GM21576 (cell line): ENCODE measurements around the gene GNPNAT1.

Source experiments
- ATAC-seq: cut with Tn5 transposase; IDR thresholded peaks from one replicate; pipeline ENCODE4 v1.9.1; 2021; ENCODE audit warnings: mild to moderate bottlenecking, moderate library complexity; ENCODE audit not compliant: unreplicated experiment

Gene GNPNAT1

DNA sequence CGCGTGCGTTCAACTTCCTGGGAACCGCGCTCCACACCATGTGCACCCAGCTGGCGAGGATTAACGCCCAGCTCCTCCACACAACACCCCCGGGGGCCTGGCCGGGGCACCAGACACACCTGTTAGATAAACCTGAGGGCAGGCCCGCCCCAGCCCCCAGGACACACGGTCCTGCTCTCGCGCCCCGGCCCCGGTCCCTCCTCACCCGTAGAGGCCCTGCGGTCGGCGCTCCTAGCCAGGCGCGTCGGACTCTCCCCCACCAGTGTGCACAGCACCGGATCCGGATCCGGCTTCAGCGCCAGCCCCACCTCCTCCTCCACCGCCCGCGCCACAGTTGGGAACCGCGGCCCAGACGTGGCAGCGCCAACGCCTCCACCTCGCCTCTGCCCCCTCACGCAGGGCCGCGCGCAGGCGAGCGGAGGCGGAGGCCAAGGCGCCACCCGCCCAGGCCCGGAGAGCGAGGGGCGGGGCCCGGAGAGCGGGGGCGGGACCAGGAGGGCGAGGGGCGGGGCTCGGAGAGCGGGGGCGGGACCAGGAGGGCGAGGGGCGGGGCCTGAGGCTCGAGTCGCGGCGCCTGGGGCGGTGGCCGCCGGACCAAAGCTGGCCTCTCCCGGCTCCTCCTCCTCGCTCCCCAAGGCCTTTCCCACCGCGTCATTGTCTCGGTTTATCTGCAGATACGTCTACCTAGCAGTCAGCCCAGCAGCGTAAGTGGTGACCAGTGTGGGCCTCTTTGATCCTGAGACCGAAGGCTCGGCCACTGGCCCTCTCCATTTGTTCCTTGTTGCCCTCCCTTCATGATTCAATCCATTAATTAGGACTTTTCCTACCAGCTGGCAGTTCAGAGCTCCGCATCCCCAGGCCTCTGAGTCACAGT is at the start of gene GNPNAT1:
GNPNAT1 (minus strand) TSS at position 385 of the 874 bp plus-strand sequence. CDS start 6,957 bp downstream, outside the sequence.
- peak; percentile 90 for ATAC-seq

DNA sequence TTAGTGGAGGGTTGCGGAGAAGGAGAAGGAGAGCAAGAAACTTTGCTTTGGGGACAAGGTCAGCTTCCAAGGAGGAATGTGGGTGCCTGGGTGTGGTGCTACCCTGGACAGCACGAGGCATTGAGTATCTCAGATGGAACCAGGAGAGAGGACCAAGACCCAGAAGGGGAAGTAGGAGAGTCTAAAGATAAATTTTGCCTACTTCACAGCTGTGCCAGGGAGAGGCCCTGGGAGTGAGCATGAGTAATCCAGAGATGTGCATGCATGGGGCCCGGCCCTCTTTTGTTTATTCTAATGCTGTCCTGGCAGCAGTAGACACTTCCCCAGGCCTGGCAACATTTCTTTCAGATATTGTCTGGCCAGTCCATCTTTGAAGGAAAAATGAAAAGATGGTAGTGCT is 49.5 kb upstream of the GNPNAT1 start:
- ATAC-seq, result no peak

GRCh38 chr14:52837451-52837850 is 46.0 kb upstream of the GNPNAT1 start:
- no peak for ATAC-seq

- ATAC-seq, result no peak
Observed at GRCh38 chr14:52836063-52836462, 44.7 kb upstream of the GNPNAT1 start.

DNA sequence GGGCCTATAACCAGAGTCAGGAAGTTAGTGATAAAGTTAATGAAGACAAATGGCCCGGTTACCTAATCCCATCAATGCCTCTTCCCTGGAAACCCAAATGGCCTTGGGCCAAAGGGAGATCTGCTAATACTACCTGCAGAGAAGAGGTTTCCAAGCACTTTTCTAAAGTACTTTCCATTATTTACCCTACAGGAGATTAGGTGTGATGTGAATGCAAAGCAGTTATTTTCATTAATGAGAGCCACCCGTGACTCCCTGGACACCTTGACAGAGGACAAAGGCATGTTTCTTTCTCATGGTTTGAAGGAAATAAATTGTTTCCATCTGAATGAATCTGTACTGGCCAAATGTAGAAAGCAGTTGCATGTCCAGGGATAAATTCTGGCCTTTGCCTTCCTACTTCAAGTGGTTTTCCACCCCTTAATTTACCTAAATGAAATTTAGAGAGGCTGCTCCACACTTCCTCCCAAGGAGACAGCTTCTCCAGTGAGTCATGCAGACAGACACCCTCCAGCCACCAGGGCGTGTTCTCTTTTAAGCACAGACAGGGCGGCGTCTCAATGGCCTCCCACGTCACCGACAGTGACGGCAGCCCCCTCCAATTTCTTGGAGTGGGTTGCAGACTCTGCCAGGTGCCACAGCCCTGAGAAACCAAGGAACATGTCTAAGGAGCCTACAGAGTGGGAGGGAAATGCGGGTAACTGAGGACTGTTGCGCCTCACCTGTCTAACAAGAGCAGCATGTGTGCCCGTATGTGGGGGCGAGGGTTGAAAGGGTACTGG is 43.9 kb upstream of the GNPNAT1 start:
- ATAC-seq, result no peak

- no peak for ATAC-seq
Observed at GRCh38 chr14:52834440-52834842, 43.0 kb upstream of the GNPNAT1 start.

- no peak for ATAC-seq
Observed at GRCh38 chr14:52833891-52834290, 42.5 kb upstream of the GNPNAT1 start.

- ATAC-seq, result no peak
Observed at GRCh38 chr14:52829527-52830185, 38.2 kb upstream of the GNPNAT1 start.

- ATAC-seq, result no peak
Observed at GRCh38 chr14:52827426-52827825, 36.0 kb upstream of the GNPNAT1 start.

DNA sequence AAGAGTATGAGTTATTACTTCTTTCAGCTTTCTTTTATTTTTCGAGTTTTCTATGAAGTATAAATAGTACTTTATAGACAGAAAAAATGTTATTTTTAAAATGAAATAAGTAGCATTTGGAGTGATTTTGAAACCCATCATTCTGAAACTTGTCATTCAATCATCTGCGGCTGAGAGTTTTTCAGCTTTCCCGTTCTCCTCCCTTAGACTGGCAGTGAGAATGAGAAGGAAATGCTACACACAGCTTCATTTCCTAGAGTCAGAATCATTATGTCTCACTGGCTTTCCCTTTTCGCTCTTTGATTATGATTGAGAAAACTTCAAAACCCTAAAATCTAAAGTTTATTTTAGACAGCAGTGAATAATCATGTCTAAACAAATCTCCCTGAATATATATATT is 33.7 kb upstream of the GNPNAT1 start:
- peak; percentile 43 for ATAC-seq

DNA sequence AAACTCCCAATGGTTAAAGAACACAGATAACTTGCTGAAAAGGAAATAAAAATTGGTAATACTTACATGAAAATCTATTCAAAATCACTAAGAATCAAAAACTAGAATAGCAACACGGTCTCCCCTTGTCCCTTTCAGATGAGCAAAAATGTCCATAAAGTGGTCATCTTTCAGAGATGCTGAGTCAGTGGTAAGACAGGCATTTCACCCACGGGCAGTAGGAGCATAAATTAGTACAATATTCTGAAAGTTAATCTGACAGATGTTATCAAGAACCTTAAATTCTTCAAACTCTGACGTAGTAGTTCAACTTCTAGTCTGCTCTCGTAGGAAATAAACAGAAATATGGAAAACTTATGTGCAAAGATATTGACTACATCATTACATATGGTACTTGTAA is 33.1 kb upstream of the GNPNAT1 start:
- ATAC-seq, result no peak

GRCh38 chr14:52821805-52822250 is 30.4 kb upstream of the GNPNAT1 start:
- no peak for ATAC-seq

DNA sequence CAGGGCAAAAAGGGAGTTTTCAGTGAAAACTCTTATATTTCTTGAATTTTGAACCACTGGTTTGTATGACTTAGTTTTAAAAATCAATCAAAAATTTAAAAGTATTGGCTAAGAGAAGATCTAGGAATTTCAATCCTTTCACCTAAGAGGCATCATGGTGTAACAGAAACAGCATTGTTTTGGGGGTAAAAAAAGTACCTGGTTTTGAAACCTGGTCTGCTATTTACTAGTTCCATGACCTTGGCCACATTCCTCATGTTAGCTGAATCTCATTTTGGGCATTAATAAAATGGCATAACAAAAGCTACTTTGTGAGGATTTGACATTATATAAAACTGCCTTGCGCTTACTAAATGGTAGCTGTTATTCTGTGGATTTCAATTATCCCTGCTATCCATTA is 16.7 kb upstream of the GNPNAT1 start:
- no peak for ATAC-seq

DNA sequence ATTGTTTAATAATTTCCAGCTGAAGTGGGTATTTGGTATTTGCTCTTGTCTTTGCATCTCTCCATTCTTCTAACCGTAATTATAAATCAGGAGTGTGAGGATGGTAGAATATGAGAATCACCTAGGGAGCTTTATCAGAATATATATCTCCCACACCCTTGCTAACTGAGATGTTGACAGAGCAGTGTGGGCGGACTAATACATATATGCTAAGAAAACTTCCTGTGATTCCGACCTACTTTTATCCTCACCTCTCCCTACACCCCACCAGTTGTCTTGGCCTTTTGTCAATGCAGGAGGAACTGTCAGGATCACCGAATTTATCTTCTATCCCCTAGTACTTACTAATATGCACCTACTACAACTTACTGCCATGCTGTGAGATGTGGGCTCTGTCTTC is 14.7 kb upstream of the GNPNAT1 start:
- ATAC-seq, result no peak

GRCh38 chr14:52802597-52802996 is 11.2 kb upstream of the GNPNAT1 start:
- ATAC-seq, result no peak

DNA sequence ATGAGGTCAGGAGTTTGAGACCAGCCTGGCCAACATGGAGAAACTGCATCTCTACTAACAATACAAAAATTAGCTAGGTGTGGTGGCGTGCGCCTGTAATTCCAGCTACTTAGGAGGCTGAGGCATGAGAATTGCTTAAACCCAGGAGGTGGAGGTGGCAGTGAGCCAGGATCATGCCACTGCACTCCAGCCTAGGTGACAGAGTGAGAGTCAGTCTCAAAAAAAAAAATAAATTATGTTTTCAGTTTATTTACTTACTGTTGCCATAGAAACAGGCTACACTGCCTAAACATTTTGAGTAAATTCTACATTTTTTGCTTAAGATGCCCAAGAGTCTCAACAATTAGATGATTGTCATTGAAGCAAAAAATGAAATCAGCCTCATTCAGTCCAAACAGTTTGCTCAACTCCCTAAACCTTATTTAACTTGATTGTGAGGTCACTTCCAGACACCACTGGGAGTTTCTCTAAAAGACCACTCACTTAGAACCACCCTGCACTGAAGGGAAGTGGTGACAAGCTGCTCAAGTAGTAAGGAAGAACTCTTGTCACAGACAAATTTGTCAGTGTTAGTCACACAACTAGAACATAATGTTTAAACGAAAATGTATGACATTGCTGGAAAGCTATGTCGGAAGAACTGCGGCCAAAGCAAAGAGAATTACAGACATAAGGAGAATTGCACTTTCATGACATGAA is 9.8 kb upstream of the GNPNAT1 start:
- ATAC-seq, result no peak

DNA sequence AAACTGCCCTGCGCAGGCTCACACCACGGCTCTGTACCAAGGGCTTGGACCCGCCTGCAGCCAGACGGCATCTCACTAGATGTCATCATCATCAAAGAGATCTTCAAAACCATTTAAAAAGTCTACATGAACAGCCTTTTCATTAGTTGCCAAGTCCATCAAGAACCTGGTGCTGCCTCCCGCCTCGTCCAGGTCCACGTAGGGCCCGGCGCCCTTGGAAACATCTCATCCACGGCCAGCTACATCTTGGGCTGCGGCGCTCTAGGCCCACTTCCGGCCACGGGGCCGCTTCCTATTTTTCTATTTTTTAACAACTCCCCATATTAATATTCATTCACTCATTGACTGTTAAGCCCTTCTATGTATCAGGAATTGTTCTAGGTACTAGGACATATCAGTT is 7.4 kb upstream of the GNPNAT1 start:
- ATAC-seq, result no peak

DNA sequence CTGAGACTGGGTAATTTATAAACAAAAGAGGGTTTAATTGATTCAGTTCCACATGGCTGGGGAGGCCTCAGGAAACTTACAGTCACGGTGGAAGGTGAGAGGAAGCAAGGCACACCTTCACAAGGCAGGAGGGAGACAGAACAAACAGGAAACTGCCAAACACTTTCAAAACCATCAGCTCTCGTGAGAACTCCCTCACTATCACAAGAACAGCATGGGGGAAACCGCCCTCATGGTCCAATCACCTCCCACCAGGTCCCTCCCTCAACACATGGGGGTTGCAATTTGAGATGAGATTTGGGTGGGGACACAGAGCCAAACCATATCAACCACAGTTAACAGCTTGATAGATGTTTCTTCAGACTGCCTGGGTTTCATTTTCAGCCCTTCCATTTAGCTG is 6.2 kb upstream of the GNPNAT1 start:
- ATAC-seq, result no peak

DNA sequence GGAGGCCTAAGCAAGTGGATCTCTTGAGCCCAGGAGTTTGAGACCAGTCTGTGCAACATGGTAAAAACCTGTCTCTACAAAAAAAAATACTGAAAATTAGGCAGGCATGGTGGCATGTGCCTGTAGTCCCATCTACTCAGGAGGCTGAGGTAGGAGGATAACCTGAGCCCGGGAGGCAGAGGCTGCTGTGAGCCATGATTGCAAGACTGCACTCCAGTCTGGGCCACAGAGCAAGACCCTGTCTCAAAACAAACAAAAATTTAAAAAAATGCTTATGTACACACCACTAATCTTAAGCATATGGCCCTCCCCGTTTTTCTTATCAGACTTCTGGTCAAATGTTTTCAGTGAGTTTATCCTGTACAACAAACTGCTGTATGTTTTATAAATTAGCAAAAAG is 1.7 kb upstream of the GNPNAT1 start:
- ATAC-seq, result no peak

DNA sequence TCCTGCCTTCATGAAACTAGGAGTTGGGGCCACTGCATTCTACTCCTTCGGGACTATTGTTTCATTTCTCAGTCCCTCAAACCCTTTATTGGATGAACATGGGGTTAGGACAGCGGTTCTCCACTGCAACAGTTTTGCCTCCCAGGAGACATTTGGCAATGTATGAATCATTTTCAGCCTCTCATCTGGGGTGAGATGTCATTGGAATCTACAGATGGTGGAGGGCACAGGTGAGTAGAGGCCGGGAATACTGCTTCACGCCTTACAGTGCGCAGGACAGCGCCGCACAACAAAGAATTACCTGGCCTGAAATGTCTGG is 649 bp upstream of the GNPNAT1 start:
- ATAC-seq, result no peak

DNA sequence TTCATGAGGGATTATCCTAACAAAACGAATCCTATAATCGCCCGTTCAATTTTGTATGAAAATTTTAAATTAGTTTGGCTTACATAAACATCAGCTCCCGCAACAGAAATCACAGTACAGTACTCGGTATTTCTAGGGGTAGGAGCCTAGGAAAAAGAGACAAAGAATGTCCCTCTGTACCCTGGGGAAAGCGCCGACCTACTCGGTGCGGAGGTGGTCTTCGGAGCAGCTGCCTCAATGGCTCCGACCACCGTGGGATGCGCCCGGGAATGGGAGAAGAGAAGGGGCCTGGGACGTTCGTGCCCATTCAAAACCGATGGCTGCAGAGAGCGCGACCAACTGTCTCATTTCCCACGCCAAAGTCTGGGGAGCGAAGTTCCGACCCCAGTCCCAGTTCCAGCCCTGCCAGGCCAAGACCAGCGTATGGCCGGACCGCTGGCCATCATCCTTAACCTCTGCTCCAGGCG is 618 bp downstream of the GNPNAT1 start:
- ATAC-seq, result peak; percentile 1
